K562 (cell line): ENCODE measurements around the gene AFDN. TPM values are rescaled to one million over a fixed set of nuclear protein-coding genes. Genes with fewer than 3 reads are reported as not detected.

Experiments used
- ARNT ChIP-seq, 2 experiments: fragments of 450-650 bp; IDR thresholded peaks; 2 replicates each; pipeline ENCODE4 v1.6.1; 2016; ENCODE audit warnings: mild to moderate bottlenecking in 1 of 2
- BHLHE40 ChIP-seq: IDR thresholded peaks from 2 replicates; pipeline ENCODE4 v1.6.1; 2011; ENCODE audit warnings: low read length, improper control_type of control experiment
- ELF4 ChIP-seq: fragments of 450-650 bp; formaldehyde crosslinking; IDR thresholded peaks from 2 replicates; pipeline ENCODE4 v1.4.0; 2022; ENCODE audit warnings: missing genetic modification characterization
- FOSL1 ChIP-seq: fragments of 200-800 bp; sonication (Bioruptor generic); conservative IDR thresholded peaks from 2 replicates; pipeline ENCODE4 v1.6.1; 2016; ENCODE audit warnings: missing genetic modification characterization, missing compliant biosample characterization
- FOXM1 ChIP-seq, 2 experiments: fragments of 450-650 bp in 1 of 2; sonication (generic) in 1 of 2; formaldehyde crosslinking in 1 of 2; IDR thresholded peaks; 2 replicates each; pipeline versions ENCODE4 v1.6.1 to v1.9.0; 2017 to 2022; ENCODE audit warnings: low read depth in 2 of 2, mild to moderate bottlenecking in 2 of 2, missing genetic modification reagents in 1 of 2, moderate library complexity in 1 of 2
- HMG20A ChIP-seq: fragments of 450-650 bp; formaldehyde crosslinking; conservative IDR thresholded peaks from 2 replicates; pipeline ENCODE4 v1.4.0; 2020; ENCODE audit warnings: mild to moderate bottlenecking, mixed read lengths
- HSF4 ChIP-seq: fragments of 250-450 bp; sonication (Bioruptor Pico); IDR thresholded peaks from 2 replicates; pipeline ENCODE4 v2.1.2; 2022; ENCODE audit warnings: mild to moderate bottlenecking, moderate library complexity, borderline replicate concordance
- KAT2B ChIP-seq: IDR thresholded peaks from one replicate; pipeline ENCODE4 v1.6.1; 2012; ENCODE audit warnings: low read depth, mild to moderate bottlenecking, control low read depth, inconsistent platforms, low read length, moderate library complexity
- KLF13 ChIP-seq: fragments of 450-650 bp; IDR thresholded peaks from 2 replicates; pipeline ENCODE4 v1.6.1; 2016; ENCODE audit warnings: missing genetic modification characterization, low read depth, mild to moderate bottlenecking, missing compliant biosample characterization, moderate library complexity, borderline replicate concordance
- KLF6 ChIP-seq: fragments of 250-450 bp; sonication (Bioruptor Pico); IDR thresholded peaks from 2 replicates; pipeline ENCODE4 v1.4.0; 2020; ENCODE audit warnings: mild to moderate bottlenecking, moderate library complexity, borderline replicate concordance
- NFIX ChIP-seq: fragments of 250-450 bp; sonication (Bioruptor Pico); IDR thresholded peaks from 2 replicates; pipeline ENCODE4 v1.4.0; 2020; ENCODE audit warnings: low read depth, mild to moderate bottlenecking, moderate library complexity
- PHF20 ChIP-seq: fragments of 450-650 bp; IDR thresholded peaks from 2 replicates; pipeline ENCODE4 v1.6.1; 2018; ENCODE audit not compliant: partially characterized antibody
- POLR2G ChIP-seq: fragments of 200-400 bp; formaldehyde crosslinking; IDR thresholded peaks from 2 replicates; pipeline ENCODE4 v1.6.1; 2017; ENCODE audit warnings: low read depth, mild to moderate bottlenecking, antibody characterized with exemption, low read length, moderate library complexity
- PPARD ChIP-seq: fragments of 250-450 bp; sonication (Bioruptor Pico); IDR thresholded peaks from 2 replicates; pipeline ENCODE4 v1.8.0; 2022; ENCODE audit warnings: inconsistent platforms, mild to moderate bottlenecking, moderate library complexity
- PRPF4 ChIP-seq: fragments of 200-400 bp; formaldehyde crosslinking; IDR thresholded peaks from one replicate; pipeline ENCODE4 v1.6.1; 2017; ENCODE audit warnings: low read length, low read depth, mild to moderate bottlenecking; ENCODE audit not compliant: insufficient read depth, poor library complexity, severe bottlenecking
- RBFOX2 ChIP-seq: fragments of 200-400 bp; formaldehyde crosslinking; IDR thresholded peaks from 2 replicates; pipeline ENCODE4 v1.6.1; 2017; ENCODE audit warnings: low read depth, mild to moderate bottlenecking, low read length, moderate library complexity
- RFX7 ChIP-seq: fragments of 250-450 bp; sonication (Bioruptor Pico); IDR thresholded peaks from 2 replicates; pipeline ENCODE4 v1.5.1; 2021; ENCODE audit warnings: mild to moderate bottlenecking
- RNF2 ChIP-seq: sonication (generic); IDR thresholded peaks from 2 replicates; pipeline ENCODE4 v1.6.1; 2016
- TBP ChIP-seq: optimal IDR thresholded peaks from 2 replicates; pipeline ENCODE3; 2011; ENCODE audit warnings: low read depth, low read length, improper control_type of control experiment
- ZNF384 ChIP-seq: IDR thresholded peaks from 2 replicates; pipeline ENCODE4 v1.6.1; 2012; ENCODE audit warnings: low read depth, low read length, improper control_type of control experiment
- ZNF436 ChIP-seq: fragments of 250-450, 450-650 bp; sonication (Bioruptor Pico); formaldehyde crosslinking; IDR thresholded peaks from 2 replicates; pipeline ENCODE4 v1.7.0; 2020; ENCODE audit warnings: mild to moderate bottlenecking
- polyA plus RNA-seq, 8 experiments: library from polyadenylated mRNA; depleted of rRNA in 4 of 8; stranded (reverse) in 5 of 8; unstranded in 3 of 8; fragments of >200 nt; fragmentation: Nextera tagmentation in 2 of 8; fragmentation: Illumina TruSeq in 1 of 8; extraction: Ambion mirVana in 2 of 8; extraction: Trizol in 1 of 8; gene quantifications; 2 replicates each; pipeline versions ENCODE4 v1.2.1 to v1.2.3, GENCODE V29; 2011 to 2014; ENCODE audit warnings: inconsistent platforms in 1 of 8, missing spikeins in 1 of 8
- total RNA-seq, 7 experiments: library from RNA; depleted of rRNA in 6 of 7; stranded (reverse); fragments of >200 nt in 6 of 7; fragmentation: Illumina TruSeq in 2 of 7; extraction: Trizol in 2 of 7; gene quantifications; 2 replicates each; pipeline versions ENCODE4 v1.2.1 to v1.2.3, GENCODE V29; 2011 to 2021; ENCODE audit warnings: low replicate concordance in 1 of 7
- TF ChIP-seq, protein P1 (sequence below): fragments of 450-650 bp; IDR thresholded peaks from 2 replicates; pipeline ENCODE4 v1.6.1; 2016; ENCODE audit warnings: missing biosample characterization, missing genetic modification characterization
- TF ChIP-seq, protein P2 (sequence below), 2 experiments: fragments of 450-650 bp in 1 of 2; sonication (generic) in 1 of 2; formaldehyde crosslinking in 1 of 2; IDR thresholded peaks in 1 of 2; conservative IDR thresholded peaks in 1 of 2; 2 replicates each; pipeline versions ENCODE4 v1.6.1 to v1.8.1; 2016 to 2023; ENCODE audit warnings: mild to moderate bottlenecking in 2 of 2, moderate library complexity in 2 of 2, inconsistent platforms in 1 of 2, missing genetic modification reagents in 1 of 2
- TF ChIP-seq, protein P3 (sequence below): sonication (generic); formaldehyde crosslinking; IDR thresholded peaks from 2 replicates; pipeline ENCODE4 v1.8.0; 2023; ENCODE audit warnings: mild to moderate bottlenecking, missing genetic modification reagents
- TF ChIP-seq, protein P4 (sequence below): sonication (generic); formaldehyde crosslinking; IDR thresholded peaks from 2 replicates; pipeline ENCODE4 v1.8.0; 2022; ENCODE audit warnings: missing genetic modification reagents, mild to moderate bottlenecking, moderate library complexity, borderline replicate concordance

Gene AFDN
- total and polyA plus RNA-seq, 9 of the 15 experiments (the other 6 are each of a cell fraction or from before 2014, with no cell fraction given) = 7.2 to 129 (median 105) TPM

DNA sequence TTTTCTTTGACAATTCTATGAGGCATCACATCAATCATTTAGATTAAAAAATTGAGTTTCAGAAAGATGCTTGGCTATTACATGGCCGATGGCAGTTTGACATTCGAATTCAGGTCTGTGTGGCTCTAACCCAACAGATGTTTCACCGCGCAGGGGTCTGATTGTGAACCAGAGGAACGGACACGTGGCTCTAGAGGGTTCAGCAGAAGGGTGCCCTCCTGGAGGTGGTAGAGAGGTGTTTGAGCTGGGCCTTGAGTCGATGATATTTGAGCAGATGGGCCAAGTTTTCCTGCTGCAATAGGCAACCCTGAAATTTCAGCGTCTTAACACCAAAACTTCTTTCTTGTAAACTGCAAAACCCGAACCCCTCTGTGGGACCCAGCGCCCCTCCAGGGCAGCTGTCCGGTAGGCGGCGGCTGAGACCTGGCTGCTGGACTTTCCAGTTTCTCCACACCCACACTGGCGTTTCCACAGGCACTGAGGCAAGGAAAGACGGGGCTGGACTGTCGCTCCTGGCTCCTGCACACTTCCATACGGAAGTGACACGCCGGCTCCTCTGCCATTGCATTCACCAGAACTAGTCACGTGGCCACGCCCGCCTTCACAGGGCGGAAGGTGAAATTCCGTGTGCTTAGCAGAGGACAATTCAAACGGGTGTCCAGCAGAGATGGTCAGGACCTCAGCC lies 11.3 kb upstream of the AFDN start (continued):
- TF ChIP-seq BHLHE40 (peak; percentile 53; the same call in 1 of the 2 replicates), ELF4 (no peak), HMG20A (CRISPR knock-in tag) (no peak), POLR2G (peak; percentile 71), FOSL1 (tag) (no peak), PRPF4 (no peak), ZNF384 (no peak), RNF2 (no peak), PHF20 (peak; percentile 38), TBP (peak; percentile 44), ZNF436 (no peak), KLF6 (CRISPR knock-in tag) (no peak), RFX7 (no peak), PPARD (CRISPR knock-in tag) (no peak), NFIX (CRISPR knock-in tag) (no peak), RBFOX2 (peak; percentile 72), KLF13 (tag) (peak; percentile 9; the same call in 1 of the 2 replicates), KAT2B (no peak), FOXM1 (IDR thresholded peaks at IDR 0.05; ENCODE audit: low read depth) (no peak), FOXM1 (CRISPR knock-in tag; IDR thresholded peaks at IDR 0.05; ENCODE audit: low read depth) (no peak), ARNT (IDR thresholded peaks at IDR 0.05) (no peak), HSF4 (CRISPR knock-in tag) (no peak)
- TF ChIP-seq, protein P1, sequence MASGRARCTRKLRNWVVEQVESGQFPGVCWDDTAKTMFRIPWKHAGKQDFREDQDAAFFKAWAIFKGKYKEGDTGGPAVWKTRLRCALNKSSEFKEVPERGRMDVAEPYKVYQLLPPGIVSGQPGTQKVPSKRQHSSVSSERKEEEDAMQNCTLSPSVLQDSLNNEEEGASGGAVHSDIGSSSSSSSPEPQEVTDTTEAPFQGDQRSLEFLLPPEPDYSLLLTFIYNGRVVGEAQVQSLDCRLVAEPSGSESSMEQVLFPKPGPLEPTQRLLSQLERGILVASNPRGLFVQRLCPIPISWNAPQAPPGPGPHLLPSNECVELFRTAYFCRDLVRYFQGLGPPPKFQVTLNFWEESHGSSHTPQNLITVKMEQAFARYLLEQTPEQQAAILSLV (tag) = no peak
- TF ChIP-seq, protein P2, sequence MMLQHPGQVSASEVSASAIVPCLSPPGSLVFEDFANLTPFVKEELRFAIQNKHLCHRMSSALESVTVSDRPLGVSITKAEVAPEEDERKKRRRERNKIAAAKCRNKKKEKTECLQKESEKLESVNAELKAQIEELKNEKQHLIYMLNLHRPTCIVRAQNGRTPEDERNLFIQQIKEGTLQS (IDR thresholded peaks at IDR 0.05) = no peak
- TF ChIP-seq, protein P2 (CRISPR knock-in tag; conservative IDR thresholded peaks at IDR 0.05) = no peak
- TF ChIP-seq, protein P3, sequence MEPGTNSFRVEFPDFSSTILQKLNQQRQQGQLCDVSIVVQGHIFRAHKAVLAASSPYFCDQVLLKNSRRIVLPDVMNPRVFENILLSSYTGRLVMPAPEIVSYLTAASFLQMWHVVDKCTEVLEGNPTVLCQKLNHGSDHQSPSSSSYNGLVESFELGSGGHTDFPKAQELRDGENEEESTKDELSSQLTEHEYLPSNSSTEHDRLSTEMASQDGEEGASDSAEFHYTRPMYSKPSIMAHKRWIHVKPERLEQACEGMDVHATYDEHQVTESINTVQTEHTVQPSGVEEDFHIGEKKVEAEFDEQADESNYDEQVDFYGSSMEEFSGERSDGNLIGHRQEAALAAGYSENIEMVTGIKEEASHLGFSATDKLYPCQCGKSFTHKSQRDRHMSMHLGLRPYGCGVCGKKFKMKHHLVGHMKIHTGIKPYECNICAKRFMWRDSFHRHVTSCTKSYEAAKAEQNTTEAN = no peak
- TF ChIP-seq, protein P4, sequence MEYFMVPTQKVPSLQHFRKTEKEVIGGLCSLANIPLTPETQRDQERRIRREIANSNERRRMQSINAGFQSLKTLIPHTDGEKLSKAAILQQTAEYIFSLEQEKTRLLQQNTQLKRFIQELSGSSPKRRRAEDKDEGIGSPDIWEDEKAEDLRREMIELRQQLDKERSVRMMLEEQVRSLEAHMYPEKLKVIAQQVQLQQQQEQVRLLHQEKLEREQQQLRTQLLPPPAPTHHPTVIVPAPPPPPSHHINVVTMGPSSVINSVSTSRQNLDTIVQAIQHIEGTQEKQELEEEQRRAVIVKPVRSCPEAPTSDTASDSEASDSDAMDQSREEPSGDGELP = no peak
